ENCODE measurements around the gene RFX8.

DNA sequence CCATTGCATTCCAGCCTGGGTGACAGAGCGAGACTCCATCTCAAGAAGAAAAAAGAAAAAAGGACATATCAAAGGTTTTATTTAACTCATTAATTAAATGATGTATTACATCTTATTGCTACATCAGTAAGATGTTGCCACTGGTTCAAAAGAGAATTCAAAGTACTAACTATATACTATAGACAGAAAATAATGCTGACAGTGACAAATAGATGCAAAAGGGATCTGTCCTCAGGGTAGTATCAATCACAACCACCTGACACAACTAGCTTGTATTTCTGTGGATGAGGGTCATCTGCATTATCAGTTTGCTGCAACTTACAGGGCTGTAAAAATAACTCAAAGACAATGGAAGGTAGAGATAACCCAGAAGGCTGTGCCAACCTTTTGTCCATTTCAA lies 71.2 kb downstream of the RFX8 start:
- TF ChIP-seq, protein P1, sequence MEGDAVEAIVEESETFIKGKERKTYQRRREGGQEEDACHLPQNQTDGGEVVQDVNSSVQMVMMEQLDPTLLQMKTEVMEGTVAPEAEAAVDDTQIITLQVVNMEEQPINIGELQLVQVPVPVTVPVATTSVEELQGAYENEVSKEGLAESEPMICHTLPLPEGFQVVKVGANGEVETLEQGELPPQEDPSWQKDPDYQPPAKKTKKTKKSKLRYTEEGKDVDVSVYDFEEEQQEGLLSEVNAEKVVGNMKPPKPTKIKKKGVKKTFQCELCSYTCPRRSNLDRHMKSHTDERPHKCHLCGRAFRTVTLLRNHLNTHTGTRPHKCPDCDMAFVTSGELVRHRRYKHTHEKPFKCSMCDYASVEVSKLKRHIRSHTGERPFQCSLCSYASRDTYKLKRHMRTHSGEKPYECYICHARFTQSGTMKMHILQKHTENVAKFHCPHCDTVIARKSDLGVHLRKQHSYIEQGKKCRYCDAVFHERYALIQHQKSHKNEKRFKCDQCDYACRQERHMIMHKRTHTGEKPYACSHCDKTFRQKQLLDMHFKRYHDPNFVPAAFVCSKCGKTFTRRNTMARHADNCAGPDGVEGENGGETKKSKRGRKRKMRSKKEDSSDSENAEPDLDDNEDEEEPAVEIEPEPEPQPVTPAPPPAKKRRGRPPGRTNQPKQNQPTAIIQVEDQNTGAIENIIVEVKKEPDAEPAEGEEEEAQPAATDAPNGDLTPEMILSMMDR (IDR thresholded peaks at IDR 0.05): no peak
- no peak for TF ChIP-seq POLR2A (IDR thresholded peaks at IDR 0.05)

All from transverse colon (tissue), 3 donors.